HUES64 (cell line): ENCODE measurements around the gene DNAH14.
"Not testable (repeated sequence)": the region's sequence is repeated elsewhere in the genome, so short reads cannot be mapped to it uniquely, and the experiment has no call there.

Experiments
- H3K27ac ChIP-seq: 2 replicates; pipeline ENCODE4 v1.7.0; 2013; ENCODE audit warnings: low read depth, low read length, inconsistent platforms
- H3K27me3 ChIP-seq: 2 replicates; pipeline ENCODE4 v1.6.1; 2013; ENCODE audit warnings: mild to moderate bottlenecking, low read length; ENCODE audit not compliant: insufficient read depth
- H3K36me3 ChIP-seq: 2 replicates; pipeline ENCODE4 v1.6.1; 2013; ENCODE audit warnings: mild to moderate bottlenecking, low read length; ENCODE audit not compliant: insufficient read depth
- H3K4me1 ChIP-seq: 2 replicates; pipeline ENCODE4 v1.6.1; 2013; ENCODE audit warnings: mild to moderate bottlenecking, low read length, moderate library complexity; ENCODE audit not compliant: insufficient read depth
- H3K4me3 ChIP-seq: 2 replicates; pipeline ENCODE4 v1.5.1; 2013; ENCODE audit warnings: mild to moderate bottlenecking, low read length, moderate library complexity
- H3K9ac ChIP-seq: 2 replicates; pipeline ENCODE4 v1.6.1; 2013; ENCODE audit warnings: mild to moderate bottlenecking, low read depth, low read length
- H3K9me3 ChIP-seq: 2 replicates; pipeline ENCODE4 v1.6.1; 2013; ENCODE audit warnings: low read depth, low read length; ENCODE audit not compliant: insufficient read depth
- WGBS: fragments of 150-250, 120-280 bp; methylation state at CpG from one replicate; pipeline ENCODE4 v1.1.7; 2013; ENCODE audit warnings: missing lambda C conversion rate; 5-methylcytosine and 5-hydroxymethylcytosine counted together

DNAH14 gene

DNA sequence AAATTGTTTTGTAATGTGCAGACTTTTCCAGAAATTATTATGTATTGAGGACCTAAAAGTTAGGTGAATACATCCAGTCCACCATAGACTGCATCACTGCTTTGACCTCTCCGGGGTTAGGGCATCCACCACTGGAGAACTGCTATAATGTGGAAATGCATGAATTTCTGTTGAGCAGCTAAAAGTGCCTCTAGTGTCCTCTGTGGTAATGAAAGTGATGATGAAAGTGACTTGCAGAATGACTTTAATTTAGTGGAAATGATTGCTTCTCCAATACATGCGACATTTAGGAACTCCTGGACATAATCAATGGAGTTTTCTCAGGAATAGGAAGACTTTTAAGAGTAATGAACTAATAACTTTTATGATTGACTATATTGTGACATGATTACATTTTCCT lies 327.6 kb downstream of the DNAH14 start:
- Histone ChIP-seq H3K9me3 (no peaks in the 10 kb centered on the region), H3K36me3 (no peaks in the 10 kb centered on the region), H3K4me3 (no peak overlapping the region), H3K27me3 (no peaks in the 10 kb centered on the region), H3K4me1 (no peaks in the 10 kb centered on the region), H3K27ac (no peak overlapping the region), H3K9ac (no peak overlapping the region)
- 71% methylated on average over 2 of the region's 2 CpGs for WGBS

DNA sequence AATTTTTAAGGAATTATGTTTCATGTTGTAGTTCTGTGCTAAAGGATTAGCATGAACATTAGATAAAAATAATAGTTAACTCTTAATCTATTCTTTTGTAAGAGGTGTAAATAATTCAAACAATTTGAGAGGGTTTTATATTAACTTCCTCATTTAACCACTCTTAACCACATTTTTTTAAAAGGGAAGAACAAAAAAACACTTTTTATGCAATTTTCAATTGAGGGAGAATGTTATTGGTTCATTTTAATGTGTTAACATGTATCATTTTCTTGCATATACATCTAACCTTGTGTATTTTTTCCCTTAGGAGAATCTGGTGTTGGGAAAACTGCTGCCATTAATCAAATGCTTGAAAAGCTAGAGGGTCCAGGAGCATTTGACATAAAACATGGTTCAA lies 329.3 kb downstream of the DNAH14 start:
- Histone ChIP-seq H3K9ac (no peak overlapping the region), H3K9me3 (no peaks in the 10 kb centered on the region), H3K36me3 (no peaks in the 10 kb centered on the region), H3K4me3 (no peak overlapping the region), H3K27me3 (no peaks in the 10 kb centered on the region), H3K27ac (no peak overlapping the region), H3K4me1 (no peaks in the 10 kb centered on the region)

DNA sequence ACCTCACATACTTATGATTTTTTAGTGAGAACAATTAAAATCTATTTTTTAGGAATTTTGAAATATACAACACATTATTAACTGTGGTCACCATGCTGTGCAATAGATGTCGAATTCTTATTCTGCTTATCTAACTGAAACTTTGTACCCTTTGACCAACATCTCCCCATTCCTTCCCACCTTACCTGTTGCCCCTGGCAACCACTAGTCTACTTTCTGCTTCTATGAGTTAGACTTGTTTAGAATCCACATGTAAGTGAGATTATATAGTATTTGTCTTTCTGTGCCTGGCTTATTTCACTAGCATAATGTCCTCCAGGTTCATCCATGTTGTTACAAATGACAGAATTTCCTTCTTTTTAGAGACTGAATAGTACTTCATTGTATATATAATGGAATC lies 330.1 kb downstream of the DNAH14 start:
- H3K27me3 ChIP-seq: no peaks in the 10 kb centered on the region
- H3K4me3 ChIP-seq: no peak overlapping the region
- H3K4me1 ChIP-seq: no peaks in the 10 kb centered on the region
- H3K27ac ChIP-seq: no peak overlapping the region
- H3K9ac ChIP-seq: no peak overlapping the region
- no peaks in the 10 kb centered on the region for H3K36me3 ChIP-seq
- H3K9me3 ChIP-seq: no peaks in the 10 kb centered on the region
- WGBS: 96% methylated on average over 1 of the region's 1 CpG

DNA sequence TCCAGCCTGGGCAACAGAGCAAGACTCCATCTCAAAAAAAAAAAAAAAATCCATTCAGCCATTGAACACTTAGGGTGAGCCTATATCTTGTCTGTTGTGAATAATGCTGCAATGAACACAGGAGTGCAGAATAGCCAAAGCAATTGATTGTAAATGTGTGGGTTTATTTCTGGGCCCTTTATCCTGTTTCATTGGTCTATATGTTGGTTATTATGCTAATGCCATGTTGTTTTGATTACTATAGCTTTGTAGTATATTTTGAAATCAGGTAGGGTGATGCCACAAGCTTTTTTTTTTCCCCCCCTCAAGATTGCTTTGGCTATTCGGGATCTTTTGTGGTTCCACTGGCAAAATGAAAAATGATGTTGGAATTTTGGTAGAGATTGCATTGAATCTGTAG lies 330.8 kb downstream of the DNAH14 start:
- Histone ChIP-seq H3K27me3 (no peaks in the 10 kb centered on the region), H3K4me3 (no peak overlapping the region), H3K4me1 (no peaks in the 10 kb centered on the region), H3K9me3 (no peaks in the 10 kb centered on the region), H3K9ac (no peak overlapping the region), H3K27ac (no peak overlapping the region), H3K36me3 (no peaks in the 10 kb centered on the region)
- WGBS: 83% methylated on average over 1 of the region's 1 CpG

DNA sequence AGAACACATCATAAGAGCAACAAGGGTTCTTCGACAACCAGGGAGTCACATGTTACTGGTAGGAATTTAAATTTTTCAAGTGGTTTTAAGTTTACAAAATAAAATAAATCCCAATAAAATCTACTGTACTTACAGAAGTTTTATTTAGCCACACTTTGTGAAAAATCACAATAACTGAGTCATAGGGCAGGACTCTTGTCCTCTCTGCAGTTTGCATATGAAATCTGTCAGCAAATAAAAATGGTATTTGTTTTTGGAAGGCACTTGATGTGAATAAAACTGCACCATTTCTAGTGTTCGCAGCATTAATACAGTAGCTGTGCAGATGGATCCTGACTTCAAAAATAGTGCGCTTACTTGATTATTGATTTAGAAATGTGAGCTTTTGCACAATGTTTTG lies 348.0 kb downstream of the DNAH14 start:
- Histone ChIP-seq H3K27me3 (no peaks in the 10 kb centered on the region), H3K27ac (no peak overlapping the region), H3K9me3 (peaks cover 12% of the 10 kb centered on the region; the same call in 1 of the 2 replicates), H3K36me3 (no peaks in the 10 kb centered on the region), H3K4me3 (no peak overlapping the region), H3K4me1 (no peaks in the 10 kb centered on the region), H3K9ac (no peak overlapping the region)
- WGBS: 98% methylated on average over 2 of the region's 3 CpGs

DNA sequence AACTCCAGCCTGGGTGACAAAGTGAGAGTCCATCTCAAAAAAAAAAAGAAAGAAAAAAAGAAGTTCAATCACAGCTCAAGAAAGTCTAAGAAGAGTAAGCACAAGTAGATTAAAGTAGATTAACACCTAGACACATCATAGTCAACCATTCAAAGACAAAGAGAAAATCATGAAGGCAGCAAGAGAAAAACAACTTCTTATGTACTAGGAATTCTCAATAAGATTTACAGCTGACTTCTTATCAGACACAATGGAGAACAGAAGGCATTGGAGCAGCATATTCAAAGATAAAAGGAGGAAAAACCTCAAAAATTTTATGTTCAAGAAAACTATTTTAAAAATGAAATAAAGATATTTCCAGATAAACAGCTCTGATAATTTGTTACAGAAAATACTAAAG lies 351.1 kb downstream of the DNAH14 start:
- Histone ChIP-seq H3K9ac (no peak overlapping the region), H3K27me3 (no peaks in the 10 kb centered on the region), H3K4me1 (no peaks in the 10 kb centered on the region), H3K27ac (no peak overlapping the region), H3K4me3 (no peak overlapping the region), H3K36me3 (no peaks in the 10 kb centered on the region), H3K9me3 (peaks cover 12% of the 10 kb centered on the region; the same call in 1 of the 2 replicates)

DNA sequence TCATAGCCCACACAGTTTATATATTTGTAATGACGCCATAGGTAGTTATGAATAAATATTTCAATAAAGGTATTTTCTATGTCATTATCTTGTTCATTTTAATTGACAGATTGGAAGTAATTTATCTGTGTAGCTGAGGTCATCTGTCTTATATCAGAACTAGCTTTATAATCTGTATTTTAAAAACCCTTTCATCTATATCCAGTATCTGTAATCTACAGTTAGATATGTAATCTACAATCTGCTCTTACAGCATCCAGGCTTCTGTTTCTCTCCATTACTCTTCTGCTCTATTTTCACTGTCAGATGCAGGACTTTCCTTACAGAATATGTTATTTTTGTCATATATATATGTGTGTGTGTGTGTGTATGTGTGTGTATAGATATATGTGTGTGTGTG lies 360.8 kb downstream of the DNAH14 start:
- Histone ChIP-seq H3K9ac (no peak overlapping the region), H3K4me1 (no peaks in the 10 kb centered on the region), H3K9me3 (peaks cover 11% of the 10 kb centered on the region; the same call in 1 of the 2 replicates), H3K27ac (no peak overlapping the region), H3K4me3 (no peak overlapping the region), H3K36me3 (no peaks in the 10 kb centered on the region), H3K27me3 (no peaks in the 10 kb centered on the region)
- no CpG with 5 or more reads among the region's 1 CpG for WGBS

DNA sequence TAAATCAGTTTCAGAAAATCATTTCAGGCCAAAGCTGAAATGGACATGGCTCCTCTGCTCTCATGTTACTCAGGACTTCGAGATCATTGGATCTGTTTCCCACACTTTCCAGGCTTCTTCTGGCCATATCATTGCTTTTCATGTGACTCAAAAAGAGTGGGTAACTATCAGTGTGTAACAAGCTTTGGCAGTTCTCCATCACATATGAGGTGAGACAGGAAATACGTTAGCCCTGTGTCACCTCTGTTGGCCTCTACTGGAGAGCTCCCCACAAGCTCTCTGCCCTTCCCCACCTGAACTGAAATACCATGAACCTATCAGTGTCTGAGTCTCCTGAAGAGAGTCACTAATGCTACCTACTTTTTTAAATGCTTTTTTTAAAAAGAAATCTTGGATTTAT lies 370.1 kb downstream of the DNAH14 start:
- 92% methylated on average over 2 of the region's 2 CpGs for WGBS
- Histone ChIP-seq H3K27me3 (no peaks in the 10 kb centered on the region), H3K27ac (no peak overlapping the region), H3K4me1 (no peaks in the 10 kb centered on the region), H3K9ac (no peak overlapping the region), H3K9me3 (no peaks in the 10 kb centered on the region), H3K36me3 (no peaks in the 10 kb centered on the region), H3K4me3 (no peak overlapping the region)

DNA sequence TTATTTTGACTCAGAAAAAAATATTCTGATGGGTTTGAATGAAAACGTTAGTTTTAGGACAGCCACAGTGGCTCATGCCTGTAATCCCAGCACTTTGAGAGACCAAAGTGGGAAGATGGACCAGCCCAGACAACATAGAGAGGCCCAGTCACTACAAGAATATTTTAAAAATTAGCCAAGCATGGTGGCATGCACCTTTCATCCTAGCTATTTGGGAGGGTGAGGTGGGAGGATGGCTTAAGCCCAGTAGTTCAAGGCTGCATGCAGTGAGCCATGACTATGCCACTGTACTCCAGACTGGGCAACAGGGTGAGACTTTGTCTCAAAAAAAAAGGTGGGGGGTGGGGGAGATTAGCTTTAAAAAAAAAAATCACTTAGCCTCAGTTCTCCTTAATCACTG lies 370.9 kb downstream of the DNAH14 start:
- Histone ChIP-seq H3K4me1 (no peaks in the 10 kb centered on the region), H3K27ac (no peak overlapping the region), H3K4me3 (no peak overlapping the region), H3K9ac (no peak overlapping the region), H3K27me3 (no peaks in the 10 kb centered on the region), H3K9me3 (no peaks in the 10 kb centered on the region), H3K36me3 (no peaks in the 10 kb centered on the region)
- WGBS: 87% methylated on average over 1 of the region's 1 CpG

DNA sequence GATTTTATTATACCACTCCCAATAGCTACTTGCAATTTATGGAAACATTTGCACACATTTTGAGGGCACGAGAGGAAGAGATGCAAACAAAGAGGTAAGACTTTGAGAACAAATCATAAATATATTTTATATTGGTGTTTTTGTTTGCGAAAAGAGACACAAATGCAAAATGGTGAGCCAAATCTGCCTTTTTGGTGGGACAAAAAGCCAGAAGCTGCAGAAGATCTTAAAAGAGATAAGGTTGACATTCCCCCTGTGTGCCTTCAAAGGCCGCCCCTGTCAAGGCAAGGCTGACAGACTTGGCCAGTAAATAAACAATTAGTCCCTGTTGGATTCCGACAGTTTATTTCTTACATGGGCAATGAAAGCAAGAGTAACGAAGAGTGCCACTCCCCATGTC lies 375.5 kb downstream of the DNAH14 start:
- no peak overlapping the region for H3K27ac ChIP-seq
- H3K9ac ChIP-seq: no peak overlapping the region
- H3K4me1 ChIP-seq: no peaks in the 10 kb centered on the region
- H3K27me3 ChIP-seq: no peaks in the 10 kb centered on the region
- 93% methylated on average over 4 of the region's 5 CpGs for WGBS
- no peaks in the 10 kb centered on the region for H3K36me3 ChIP-seq
- no peaks in the 10 kb centered on the region for H3K9me3 ChIP-seq
- H3K4me3 ChIP-seq: no peak overlapping the region

DNA sequence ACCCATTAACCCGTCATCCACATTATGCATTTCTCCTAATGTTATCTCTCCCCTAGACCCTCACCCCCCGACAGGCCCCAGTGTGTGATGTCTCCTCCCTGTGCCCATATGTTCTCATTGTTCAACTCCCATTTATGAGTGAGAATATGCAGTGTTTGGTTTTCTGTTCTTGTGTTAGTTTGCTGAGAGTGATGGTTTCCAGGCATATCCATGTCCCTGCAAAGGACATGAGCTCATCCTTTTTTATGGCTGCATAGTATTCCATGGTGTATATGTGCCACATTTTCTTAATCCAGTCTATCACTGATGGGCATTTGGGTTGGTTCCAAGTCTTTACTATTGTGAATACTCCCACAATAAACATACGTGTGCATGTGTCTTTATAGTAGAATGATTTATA lies 381.1 kb downstream of the DNAH14 start:
- not testable (repeated sequence) for H3K9ac ChIP-seq, H3K36me3 ChIP-seq, H3K27ac ChIP-seq, H3K4me3 ChIP-seq, H3K9me3 ChIP-seq, H3K27me3 ChIP-seq, H3K4me1 ChIP-seq
- 95% methylated on average over 2 of the region's 3 CpGs for WGBS

DNA sequence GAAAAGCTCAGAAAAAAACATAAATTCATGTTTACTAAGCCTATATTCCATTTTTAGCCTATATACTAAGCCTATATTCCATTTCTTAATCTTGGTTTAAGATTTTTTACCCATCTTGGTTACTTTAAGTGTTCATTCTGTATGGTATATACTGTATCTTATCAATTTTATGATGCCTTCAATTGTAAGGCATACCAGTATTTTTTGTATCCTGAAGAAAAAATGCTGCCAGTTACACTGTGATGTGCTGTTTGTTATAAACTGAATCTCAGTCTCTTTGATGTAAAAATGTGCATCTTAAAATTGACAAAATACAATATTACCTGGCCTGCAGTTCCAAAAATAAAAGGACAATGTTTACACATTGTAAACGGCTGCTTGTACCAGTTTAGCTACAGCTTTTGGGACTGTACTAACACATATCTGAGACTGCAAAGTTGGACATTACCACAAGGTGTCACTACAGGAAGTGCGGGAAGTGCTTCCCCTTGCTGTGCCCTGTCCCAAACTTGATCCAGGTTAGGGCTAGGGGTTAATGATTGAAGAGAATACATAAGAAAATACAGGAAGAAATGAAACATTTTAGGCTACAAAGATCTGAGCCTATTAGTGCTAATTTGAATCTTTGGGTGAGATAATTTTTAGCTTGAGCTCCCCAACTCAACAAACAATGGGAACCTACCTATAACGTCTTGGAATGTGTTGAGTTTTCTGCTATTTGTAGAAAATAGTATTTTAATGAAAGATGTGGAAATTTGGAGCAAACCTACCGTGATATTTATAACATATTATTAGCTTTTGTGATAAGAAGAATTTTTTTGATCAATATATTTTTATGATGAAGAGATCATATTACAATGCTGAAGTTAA lies 389.5 kb downstream of the DNAH14 start:
- WGBS: 47% methylated on average over 2 of the region's 4 CpGs
- H3K27me3 ChIP-seq: no peaks in the 10 kb centered on the region
- no peaks in the 10 kb centered on the region for H3K9me3 ChIP-seq

More for the DNA sequence above, 389.5 kb downstream of the DNAH14 start:
- H3K27ac ChIP-seq: no peak overlapping the region
- H3K4me1 ChIP-seq: no peaks in the 10 kb centered on the region
- H3K9ac ChIP-seq: no peak overlapping the region
- no peak overlapping the region for H3K4me3 ChIP-seq
- H3K36me3 ChIP-seq: no peaks in the 10 kb centered on the region
